Breast epithelium (tissue), 4 donors: Measurements from ENCODE around the gene HSD17B8. TPM values are rescaled to one million over a fixed set of nuclear protein-coding genes. Genes with fewer than 3 reads are reported as not detected.
A peak's percentile ranks its signal among the peaks of the same experiment; 100 is the strongest.

Source experiments
- DNase-seq, 2 donors: peaks; one replicate each; pipeline ENCODE4 v3.0.0-alpha.2; 2019; ENCODE audit warnings: low spot score in 2 of 2
- H3K27ac ChIP-seq, 2 donors: fragments of 200-600 bp; sonication (generic) in 1 of 2; one replicate each; pipeline ENCODE4 v1.5.1; 2016 to 2019; ENCODE audit warnings: mild to moderate bottlenecking in 1 of 2
- H3K27me3 ChIP-seq, 2 donors: fragments of 200-600 bp; sonication (generic) in 1 of 2; one replicate each; pipeline versions ENCODE4 v1.5.1 to v1.6.0; 2017 to 2019; ENCODE audit warnings: control low read depth in 1 of 2, mild to moderate bottlenecking in 1 of 2
- H3K36me3 ChIP-seq: fragments of 200-600 bp; one replicate; pipeline ENCODE4 v1.5.1; 2019
- H3K4me1 ChIP-seq, 2 donors: fragments of 200-600 bp; sonication (generic); one replicate each; pipeline ENCODE4 v1.5.1; 2016 to 2019; ENCODE audit warnings: control low read depth in 1 of 2
- H3K4me3 ChIP-seq, 3 donors: fragments of 200-600 bp; sonication (generic); 1 replicate in 2 of 3; 2 replicates in 1 of 3; pipeline ENCODE4 v1.5.1; 2016 to 2019; ENCODE audit warnings: mild to moderate bottlenecking in 3 of 3, moderate library complexity in 2 of 3
- H3K9me3 ChIP-seq, 2 donors: fragments of 200-600 bp; sonication (generic) in 1 of 2; one replicate each; pipeline ENCODE4 v1.5.1; 2016 to 2019; ENCODE audit warnings: control low read depth in 1 of 2
- POLR2A ChIP-seq: fragments of 450-650 bp; IDR thresholded peaks from one replicate; pipeline ENCODE4 v1.6.1; 2016; ENCODE audit warnings: antibody characterized with exemption, mild to moderate bottlenecking, moderate library complexity
- POLR2AphosphoS5 ChIP-seq, 3 donors: sonication (generic); formaldehyde crosslinking; IDR thresholded peaks; one replicate each; pipeline ENCODE4 v1.6.1; 2017; ENCODE audit warnings: antibody characterized with exemption in 3 of 3
- intact Hi-C: fragments of 100-400 bp; cut with DNase I; formaldehyde crosslinking; loops from one replicate; pipeline ENCODE4 v1.15.1; 2023; ENCODE audit warnings: low total_unique reads
- total RNA-seq, 3 donors: library from RNA; depleted of rRNA; stranded (reverse); fragments of >200 nt; gene quantifications; one replicate each; pipeline ENCODE4 v1.1.0, GENCODE V29; 2016
- TF ChIP-seq, protein P1 (sequence below), 3 donors: fragments of 450-650 bp; IDR thresholded peaks; one replicate each; pipeline ENCODE4 v1.5.1; 2016 to 2017; ENCODE audit warnings: antibody characterized with exemption in 3 of 3, mild to moderate bottlenecking in 3 of 3, moderate library complexity in 3 of 3

HSD17B8 gene
- total RNA-seq, 3 donors from 2014 or later = 17.0 to 33.8 (median 18.4) TPM

DNA sequence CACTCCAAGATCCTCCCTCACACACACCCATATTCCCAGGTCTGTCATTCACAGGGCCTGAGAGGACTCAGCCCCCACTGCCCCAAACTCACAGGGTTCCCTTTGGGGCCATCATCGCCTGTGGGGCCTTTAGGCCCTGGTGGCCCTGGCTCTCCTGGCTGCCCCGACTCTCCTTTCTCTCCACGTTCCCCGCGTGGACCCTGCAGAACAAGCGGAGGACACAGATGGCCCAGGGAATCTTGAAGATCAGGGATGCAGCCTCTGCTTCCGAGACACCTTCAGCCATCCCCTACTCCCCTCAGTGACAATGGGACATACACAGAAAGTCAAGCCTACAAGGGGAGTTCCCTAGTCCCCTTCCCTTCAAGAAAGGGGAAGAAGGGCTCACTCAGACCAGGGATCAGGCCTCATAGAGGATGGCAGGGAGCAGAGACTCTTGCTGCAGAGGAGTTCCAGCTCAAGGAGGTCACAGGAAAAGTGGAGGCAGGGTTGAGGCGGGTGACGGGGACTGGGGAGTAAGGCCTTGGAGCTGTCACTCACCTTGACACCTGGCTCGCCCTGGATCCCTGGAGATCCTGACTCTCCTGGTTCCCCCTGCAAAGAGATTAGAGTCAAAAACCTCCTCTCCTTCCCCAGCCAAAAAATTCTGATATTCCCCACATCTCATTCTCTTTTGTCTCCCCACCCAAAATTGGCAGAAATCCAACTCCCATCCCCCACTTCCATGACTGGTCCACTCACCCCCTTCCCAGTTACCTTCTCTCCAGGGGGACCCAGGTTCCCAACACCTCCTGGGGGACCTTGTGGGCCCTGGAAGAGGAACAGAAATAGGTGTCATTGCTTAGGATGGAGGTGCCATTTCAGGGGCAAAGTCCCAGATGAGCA lies 34.9 kb upstream of the HSD17B8 start:
- no peaks in the 10 kb centered on the region for H3K4me1 ChIP-seq
- no peaks in the 10 kb centered on the region for H3K36me3 ChIP-seq
- H3K9me3 ChIP-seq = no peaks in the 10 kb centered on the region
- DNase-seq = peak in 1 of 2 donors; percentile 47
- TF ChIP-seq POLR2AphosphoS5 (IDR thresholded peaks at IDR 0.05) = no peak
- no peak for TF ChIP-seq POLR2A
- H3K4me3 ChIP-seq = no peak overlapping the region
- intact Hi-C loops = no loop called here
- H3K27ac ChIP-seq = no peak overlapping the region
- H3K27me3 ChIP-seq = no peaks in the 10 kb centered on the region

DNA sequence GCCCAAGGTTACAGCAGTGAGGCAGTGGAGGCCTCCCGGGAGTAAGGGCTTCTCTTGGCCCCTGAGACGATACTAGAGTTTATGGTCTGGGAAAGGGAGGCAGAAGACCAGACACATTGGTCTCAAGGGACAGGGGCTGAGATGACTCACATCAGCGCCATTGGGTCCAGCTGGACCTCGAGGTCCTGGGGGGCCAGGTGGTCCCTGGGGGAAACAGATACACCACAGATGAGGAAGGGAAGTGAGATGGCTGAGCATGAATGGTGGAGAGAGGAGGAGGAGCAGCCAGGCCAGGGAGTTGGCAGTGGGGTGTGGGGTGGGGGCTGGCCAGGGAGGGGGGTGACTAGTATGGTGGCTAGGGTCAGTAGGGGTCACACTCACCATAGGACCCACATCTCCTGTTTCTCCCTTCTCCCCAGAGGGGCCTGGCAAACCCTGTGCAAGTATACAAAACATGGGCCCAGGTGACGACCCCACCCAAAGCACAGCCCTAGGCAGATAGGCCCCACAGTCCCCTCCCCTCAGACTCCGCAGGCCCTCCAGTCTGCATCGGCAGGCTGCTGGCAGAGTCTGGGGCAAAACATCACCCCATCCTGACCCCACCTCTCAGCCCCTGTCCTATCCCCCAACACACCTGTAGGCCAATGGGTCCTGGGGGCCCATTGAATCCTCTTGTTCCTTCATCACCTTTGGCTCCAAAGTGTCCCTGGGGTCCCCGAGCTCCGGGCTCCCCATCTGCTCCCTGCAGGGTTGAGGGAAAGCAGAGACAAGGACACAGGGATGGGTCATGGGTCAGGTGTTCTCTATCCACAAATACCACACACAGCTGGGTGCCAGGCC lies 34.1 kb upstream of the HSD17B8 start:
- Histone ChIP-seq H3K36me3 (no peaks in the 10 kb centered on the region), H3K4me1 (no peaks in the 10 kb centered on the region), H3K27me3 (no peaks in the 10 kb centered on the region), H3K4me3 (no peak overlapping the region), H3K27ac (no peak overlapping the region), H3K9me3 (no peaks in the 10 kb centered on the region)
- TF ChIP-seq POLR2A = no peak
- TF ChIP-seq, protein P1, sequence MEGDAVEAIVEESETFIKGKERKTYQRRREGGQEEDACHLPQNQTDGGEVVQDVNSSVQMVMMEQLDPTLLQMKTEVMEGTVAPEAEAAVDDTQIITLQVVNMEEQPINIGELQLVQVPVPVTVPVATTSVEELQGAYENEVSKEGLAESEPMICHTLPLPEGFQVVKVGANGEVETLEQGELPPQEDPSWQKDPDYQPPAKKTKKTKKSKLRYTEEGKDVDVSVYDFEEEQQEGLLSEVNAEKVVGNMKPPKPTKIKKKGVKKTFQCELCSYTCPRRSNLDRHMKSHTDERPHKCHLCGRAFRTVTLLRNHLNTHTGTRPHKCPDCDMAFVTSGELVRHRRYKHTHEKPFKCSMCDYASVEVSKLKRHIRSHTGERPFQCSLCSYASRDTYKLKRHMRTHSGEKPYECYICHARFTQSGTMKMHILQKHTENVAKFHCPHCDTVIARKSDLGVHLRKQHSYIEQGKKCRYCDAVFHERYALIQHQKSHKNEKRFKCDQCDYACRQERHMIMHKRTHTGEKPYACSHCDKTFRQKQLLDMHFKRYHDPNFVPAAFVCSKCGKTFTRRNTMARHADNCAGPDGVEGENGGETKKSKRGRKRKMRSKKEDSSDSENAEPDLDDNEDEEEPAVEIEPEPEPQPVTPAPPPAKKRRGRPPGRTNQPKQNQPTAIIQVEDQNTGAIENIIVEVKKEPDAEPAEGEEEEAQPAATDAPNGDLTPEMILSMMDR (IDR thresholded peaks at IDR 0.05) = no peak
- no peak for TF ChIP-seq POLR2AphosphoS5 (IDR thresholded peaks at IDR 0.05)
- DNase-seq = peak in 1 of 2 donors; percentile 40
- intact Hi-C loops = no loop called here

DNA sequence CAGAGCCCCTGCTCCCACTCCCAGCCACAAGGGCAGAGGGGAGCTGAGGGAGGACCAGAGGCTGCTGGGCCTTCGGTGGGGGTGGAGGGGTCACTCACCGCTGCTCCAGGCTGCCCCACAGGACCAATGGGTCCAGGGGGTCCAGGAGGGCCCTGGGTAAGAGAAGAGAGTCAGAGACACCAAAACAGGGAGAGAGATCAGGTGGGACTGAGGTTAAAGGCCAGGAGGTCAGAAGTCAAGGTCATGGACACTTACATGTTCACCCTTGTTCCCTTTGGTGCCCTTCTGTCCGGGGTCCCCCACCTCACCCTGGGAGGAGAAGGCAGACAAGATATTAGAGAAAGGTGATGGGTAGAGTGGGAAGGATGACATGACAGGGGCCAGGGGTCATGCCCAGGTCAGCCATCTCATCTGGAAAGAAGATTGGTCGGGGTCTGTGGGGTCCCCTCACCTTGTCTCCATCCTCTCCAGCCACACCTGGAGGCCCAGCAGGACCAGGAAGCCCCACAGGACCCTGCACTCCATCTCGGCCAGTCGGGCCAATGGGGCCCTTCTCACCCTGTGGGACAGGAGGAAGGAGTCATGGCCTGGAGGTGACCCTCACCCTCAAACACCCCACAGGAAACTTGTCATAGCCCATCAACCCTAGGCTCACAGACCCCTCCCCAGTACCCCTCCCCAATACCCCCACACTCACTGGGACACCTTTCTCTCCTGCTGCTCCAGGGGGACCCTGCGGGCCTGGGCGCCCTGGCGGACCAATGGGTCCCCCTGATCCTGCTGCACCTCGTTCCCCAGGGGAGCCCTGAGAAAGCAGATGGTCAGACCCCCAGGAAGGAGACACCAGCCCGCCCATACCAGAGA lies 33.2 kb upstream of the HSD17B8 start:
- intact Hi-C loops = no loop called here
- Histone ChIP-seq H3K36me3 (no peaks in the 10 kb centered on the region), H3K4me1 (no peaks in the 10 kb centered on the region), H3K9me3 (no peaks in the 10 kb centered on the region), H3K4me3 (no peak overlapping the region), H3K27me3 (no peaks in the 10 kb centered on the region), H3K27ac (no peak overlapping the region)
- TF ChIP-seq POLR2A = no peak
- TF ChIP-seq, protein P1 (IDR thresholded peaks at IDR 0.05) = no peak
- TF ChIP-seq POLR2AphosphoS5 (IDR thresholded peaks at IDR 0.05) = no peak
- DNase-seq = peak in 1 of 2 donors; percentile 47

DNA sequence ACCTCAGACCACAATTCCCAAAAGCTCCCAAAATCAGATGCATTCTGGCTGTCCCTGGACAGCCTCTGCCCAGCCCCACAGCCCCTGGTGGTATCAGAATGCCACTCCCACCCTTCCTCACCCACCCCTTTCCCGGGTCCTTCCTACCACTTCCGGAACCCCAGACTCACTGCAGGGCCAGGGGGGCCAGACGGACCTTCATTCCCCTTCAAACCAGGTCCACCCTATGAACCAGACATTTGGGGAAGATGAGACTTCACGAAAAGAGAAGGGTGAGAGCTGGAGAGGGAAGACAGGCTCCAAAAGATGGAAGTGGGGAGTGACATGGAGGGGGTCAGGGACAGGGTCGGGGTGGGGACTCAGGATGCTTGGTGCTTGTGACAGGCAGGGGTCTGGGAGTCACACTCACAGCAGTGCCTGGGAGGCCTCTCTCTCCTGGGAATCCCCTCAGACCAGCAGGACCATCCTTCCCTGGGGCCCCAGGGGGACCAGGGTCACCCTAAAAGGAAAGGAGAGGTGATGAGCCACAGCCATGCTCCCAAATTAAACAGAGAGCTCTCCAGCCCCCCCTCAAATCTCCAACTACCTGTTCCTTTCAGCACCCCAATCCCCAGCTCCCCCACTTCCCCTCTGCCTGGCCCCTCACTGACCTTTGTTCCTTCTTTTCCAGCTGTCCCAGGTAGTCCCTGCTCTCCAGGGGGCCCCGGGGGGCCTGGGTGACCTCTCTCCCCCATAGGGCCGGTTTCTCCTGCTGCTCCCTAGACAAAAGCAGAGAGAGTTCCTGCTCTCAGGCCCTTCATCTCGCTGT lies 32.4 kb upstream of the HSD17B8 start:
- Histone ChIP-seq H3K4me3 (no peak overlapping the region), H3K9me3 (no peaks in the 10 kb centered on the region), H3K4me1 (no peaks in the 10 kb centered on the region), H3K27ac (no peak overlapping the region), H3K36me3 (no peaks in the 10 kb centered on the region), H3K27me3 (no peaks in the 10 kb centered on the region)
- DNase-seq = peak in 1 of 2 donors; percentile 9
- intact Hi-C loops = no loop called here
- no peak for TF ChIP-seq POLR2AphosphoS5 (IDR thresholded peaks at IDR 0.05)
- TF ChIP-seq POLR2A = no peak
- TF ChIP-seq, protein P1 (IDR thresholded peaks at IDR 0.05) = no peak
